Caco-2 (cell line): ENCODE measurements around the gene CSH2. TPM values are rescaled to one million over a fixed set of nuclear protein-coding genes. Genes with fewer than 3 reads are reported as not detected.
A peak's percentile ranks its signal among the peaks of the same experiment; 100 is the strongest.

Source experiments
- BruUV-seq: library from RNA; stranded (reverse); fragments of 400-500 nt; replicated peaks from 2 replicates; lab custom pipeline; 2021; lab: Mats Ljungman, UMichigan
- CTCF ChIA-PET: fragments of 300-600 bp; sonication (Branson Sonifier 250); formaldehyde crosslinking; loops from one replicate; lab custom pipeline; 2022; ENCODE audit warnings: antibody characterized with exemption; lab: Charles Lee
- POLR2A ChIA-PET: fragments of 300-600 bp; sonication (Branson Sonifier 250); formaldehyde crosslinking; loops from one replicate; lab custom pipeline; 2022; ENCODE audit warnings: antibody characterized with exemption; lab: Charles Lee
- DNase-seq, 2 experiments: peaks; one replicate each; pipeline versions ENCODE4 v3.0.0 to v3.0.0-alpha.2; 2020 to 2022
- H3K27me3 ChIP-seq: replicated peaks from 2 replicates; pipeline ENCODE4 v1.6.0; 2011; ENCODE audit warnings: low read length; ENCODE audit not compliant: control insufficient read depth, insufficient read depth
- H3K36me3 ChIP-seq: 2 replicates; pipeline ENCODE4 v1.5.1; 2011; ENCODE audit warnings: low read length; ENCODE audit not compliant: control insufficient read depth, insufficient read depth
- H3K4me1 ChIP-seq: fragments of 250-450 bp; sonication (Bioruptor Pico); 2 replicates; pipeline ENCODE4 v1.5.1; 2020; ENCODE audit warnings: mild to moderate bottlenecking
- H3K4me3 ChIP-seq: 2 replicates; pipeline ENCODE4 v1.5.1; 2011; ENCODE audit warnings: low read depth, mild to moderate bottlenecking, control low read depth, low read length
- H3K9me3 ChIP-seq: fragments of 250-450 bp; sonication (Bioruptor Pico); 2 replicates; pipeline ENCODE4 v1.5.1; 2020; ENCODE audit warnings: mild to moderate bottlenecking, moderate library complexity
- H3K27ac Mint-ChIP-seq: one replicate; pipeline ENCODE4 v1.8.0; 2022; ENCODE audit warnings: mixed read lengths; ENCODE audit not compliant: unreplicated experiment
- H3K27me3 Mint-ChIP-seq: one replicate; pipeline ENCODE4 v1.8.0; 2022; ENCODE audit warnings: mixed read lengths; ENCODE audit not compliant: insufficient read depth, unreplicated experiment
- H3K36me3 Mint-ChIP-seq: one replicate; pipeline ENCODE4 v1.8.0; 2022; ENCODE audit warnings: mild to moderate bottlenecking, mixed read lengths; ENCODE audit not compliant: insufficient read depth, unreplicated experiment
- H3K4me1 Mint-ChIP-seq: one replicate; pipeline ENCODE4 v1.8.0; 2022; ENCODE audit warnings: low read depth, mixed read lengths; ENCODE audit not compliant: unreplicated experiment
- H3K4me3 Mint-ChIP-seq: one replicate; pipeline ENCODE4 v1.8.0; 2022; ENCODE audit warnings: mild to moderate bottlenecking, moderate library complexity, mixed read lengths; ENCODE audit not compliant: unreplicated experiment
- H3K9me3 Mint-ChIP-seq: one replicate; pipeline ENCODE4 v1.8.0; 2022; ENCODE audit warnings: mixed read lengths; ENCODE audit not compliant: unreplicated experiment
- intact Hi-C: fragments of 100-400 bp; cut with micrococcal nuclease; formaldehyde crosslinking; loops from one replicate; pipeline ENCODE4 v1.10.0; 2022; ENCODE audit not compliant: unreplicated experiment
- total RNA-seq: library from RNA; stranded (reverse); gene quantifications from 2 replicates; pipeline ENCODE4 v1.2.3, GENCODE V29; 2022
- TF ChIP-seq, protein P1 (sequence below), 2 experiments: fragments of 200-600 bp in 1 of 2; IDR thresholded peaks; 1 replicate in 1 of 2; 2 replicates in 1 of 2; pipeline versions ENCODE4 v1.5.1 to v1.8.0; 2011 to 2022; ENCODE audit warnings: antibody characterized with exemption in 1 of 2, control low read depth in 1 of 2, inconsistent platforms in 1 of 2, low read depth in 1 of 2, low read length in 1 of 2, mild to moderate bottlenecking in 1 of 2, moderate library complexity in 1 of 2; ENCODE audit not compliant: insufficient read depth in 1 of 2, severe bottlenecking in 1 of 2, unreplicated experiment in 1 of 2

The CSH2 gene
- total RNA-seq, 1 experiment from 2014 or later, result not detected

DNA sequence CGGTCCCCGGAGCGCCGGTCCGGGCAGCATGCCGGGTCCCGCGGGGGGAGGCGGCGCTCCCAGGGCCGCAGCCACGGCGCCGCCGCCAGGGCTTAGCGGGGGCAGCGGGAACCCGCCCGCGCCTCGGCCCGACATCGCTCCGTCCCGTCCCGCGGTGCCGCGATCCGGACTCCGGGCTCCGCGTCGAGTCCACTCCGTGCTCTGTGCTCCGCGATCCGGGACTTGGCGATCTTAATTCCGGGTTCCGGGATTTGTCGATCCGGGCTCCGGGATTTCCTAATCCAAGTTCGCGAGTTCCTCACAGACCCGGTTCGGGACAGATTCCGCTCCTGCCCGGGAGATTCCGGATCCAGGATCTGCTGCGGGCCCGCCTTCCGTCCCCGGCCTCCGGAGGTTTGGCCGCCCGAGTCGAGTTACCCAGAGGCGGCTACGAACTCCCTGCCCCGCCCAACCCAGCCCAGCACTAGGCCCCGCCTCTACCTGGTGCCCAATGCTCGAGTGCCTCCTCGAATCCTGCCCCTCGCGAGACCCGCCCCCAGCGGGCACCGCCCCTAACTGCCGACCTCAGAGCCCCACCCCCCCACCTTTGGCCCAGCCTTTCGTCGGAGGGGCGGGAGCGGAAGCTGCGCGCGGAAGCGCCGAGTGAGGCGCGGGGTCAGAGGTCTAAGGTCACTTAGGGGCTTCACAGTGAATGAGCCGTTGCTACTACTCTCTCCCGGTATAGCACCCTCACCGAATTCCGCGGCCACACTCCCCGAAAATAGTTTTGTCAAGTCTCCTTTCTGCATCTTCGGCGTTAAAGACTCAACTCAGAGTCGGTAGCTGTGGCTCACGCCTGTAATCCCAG, 30.7 kb downstream of the CSH2 start, which contains the start of gene SMARCD2:
Gene SMARCD2 (minus strand): TSS at position 146 of the 847 bp plus-strand sequence. CDS start 11 bp downstream, at position 135.
- Histone ChIP-seq H3K4me1 (peaks cover 15% of the 10 kb centered on the region), H3K36me3 (peaks cover 5% of the 10 kb centered on the region), H3K4me3 (peak within 1 kb of the TSS; percentile 95), H3K27me3 (no peaks in the 10 kb centered on the region), H3K9me3 (no peaks in the 10 kb centered on the region)
- Mint-ChIP-seq H3K4me1 (peaks cover 28% of the 10 kb centered on the region), H3K27me3 (no peaks in the 10 kb centered on the region), H3K9me3 (no peaks in the 10 kb centered on the region), H3K27ac (peak within 1 kb of the TSS; percentile 87), H3K36me3 (peaks cover 32% of the 10 kb centered on the region), H3K4me3 (peak within 1 kb of the TSS; percentile 99)
- POLR2A ChIA-PET, result interaction anchor here (0.7 to 1.5 kb wide), 3 partner anchors 16 to 101 kb away, joined by 3 to 18 read pairs (median 3); partner anchors contain the start of genes CCDC47 and DDX42
- intact Hi-C loops, result loop anchor here (1.0 to 10.0 kb wide), 3 partner anchors 15 to 218 kb away; partner anchors contain the start of genes DDX42, FTSJ3, MAP3K3 and PSMC5
- CTCF ChIA-PET, result interaction anchor here (0.8 to 1.0 kb wide), 2 partner anchors 8 to 50 kb away, joined by 3 read pairs; no protein-coding TSS in a partner anchor
- BruUV-seq, result TSS peak; percentile 31
- peak; percentile 99 for DNase-seq
- TF ChIP-seq, protein P1, sequence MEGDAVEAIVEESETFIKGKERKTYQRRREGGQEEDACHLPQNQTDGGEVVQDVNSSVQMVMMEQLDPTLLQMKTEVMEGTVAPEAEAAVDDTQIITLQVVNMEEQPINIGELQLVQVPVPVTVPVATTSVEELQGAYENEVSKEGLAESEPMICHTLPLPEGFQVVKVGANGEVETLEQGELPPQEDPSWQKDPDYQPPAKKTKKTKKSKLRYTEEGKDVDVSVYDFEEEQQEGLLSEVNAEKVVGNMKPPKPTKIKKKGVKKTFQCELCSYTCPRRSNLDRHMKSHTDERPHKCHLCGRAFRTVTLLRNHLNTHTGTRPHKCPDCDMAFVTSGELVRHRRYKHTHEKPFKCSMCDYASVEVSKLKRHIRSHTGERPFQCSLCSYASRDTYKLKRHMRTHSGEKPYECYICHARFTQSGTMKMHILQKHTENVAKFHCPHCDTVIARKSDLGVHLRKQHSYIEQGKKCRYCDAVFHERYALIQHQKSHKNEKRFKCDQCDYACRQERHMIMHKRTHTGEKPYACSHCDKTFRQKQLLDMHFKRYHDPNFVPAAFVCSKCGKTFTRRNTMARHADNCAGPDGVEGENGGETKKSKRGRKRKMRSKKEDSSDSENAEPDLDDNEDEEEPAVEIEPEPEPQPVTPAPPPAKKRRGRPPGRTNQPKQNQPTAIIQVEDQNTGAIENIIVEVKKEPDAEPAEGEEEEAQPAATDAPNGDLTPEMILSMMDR (IDR thresholded peaks at IDR 0.05; ENCODE audit: insufficient read depth in 1 of 2, low read depth in 1 of 2, low read length in 1 of 2, severe bottlenecking in 1 of 2, unreplicated experiment in 1 of 2), result no peak

DNA sequence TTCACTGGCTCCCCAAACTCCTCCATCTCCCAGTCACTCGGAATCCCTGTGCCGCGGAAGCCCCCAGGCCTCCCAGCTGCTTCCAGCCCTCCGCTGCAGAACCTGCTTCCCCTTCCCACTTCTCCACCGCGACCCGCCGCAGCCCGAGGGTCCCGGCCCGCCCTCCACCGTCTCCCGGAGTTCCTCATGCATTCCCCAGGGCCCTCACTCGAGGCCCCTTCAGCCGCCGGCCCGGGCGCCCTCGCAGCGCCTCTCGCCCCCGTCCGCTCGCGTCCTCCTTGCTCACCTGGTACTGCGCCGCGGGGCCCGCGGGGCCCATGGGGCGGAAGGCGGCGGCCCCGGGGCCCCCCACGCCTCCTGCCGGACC, 31.3 kb downstream of the CSH2 start:
- DNase-seq, result no peak
- no peaks in the 10 kb centered on the region for H3K27me3 ChIP-seq

More for the DNA sequence above, 31.3 kb downstream of the CSH2 start:
- peaks cover 36% of the 10 kb centered on the region for H3K36me3 Mint-ChIP-seq
- intact Hi-C loops, result loop anchor here (1.0 to 10.0 kb wide), 3 partner anchors 15 to 217 kb away; partner anchors contain the start of genes DDX42, FTSJ3, MAP3K3 and PSMC5
- H3K4me3 Mint-ChIP-seq, result peak overlapping the region; percentile 99
- peaks cover 26% of the 10 kb centered on the region for H3K4me1 Mint-ChIP-seq
- no peaks in the 10 kb centered on the region for H3K9me3 Mint-ChIP-seq
- no peaks in the 10 kb centered on the region for H3K9me3 ChIP-seq
- H3K4me1 ChIP-seq, result peaks cover 15% of the 10 kb centered on the region
- BruUV-seq, result no TSS peak
- no peaks in the 10 kb centered on the region for H3K27me3 Mint-ChIP-seq
- TF ChIP-seq, protein P1 (IDR thresholded peaks at IDR 0.05; ENCODE audit: insufficient read depth in 1 of 2, low read depth in 1 of 2, low read length in 1 of 2, severe bottlenecking in 1 of 2, unreplicated experiment in 1 of 2), result no peak
- peak overlapping the region; percentile 87 for H3K27ac Mint-ChIP-seq
- ChIA-PET POLR2A (interaction anchor here (0.9 kb wide), 1 partner anchor 69 kb away, joined by 4 read pairs; the partner anchor contains the start of genes CCDC47 and DDX42), CTCF (interaction anchor here (0.7 to 1.4 kb wide), 5 partner anchors 12 to 108 kb away, joined by 3 to 7 read pairs (median 4); no protein-coding TSS in a partner anchor)
- H3K4me3 ChIP-seq, result peak overlapping the region; percentile 95
- peaks cover 5% of the 10 kb centered on the region for H3K36me3 ChIP-seq
